Measurements from ENCODE around the gene ARHGAP20.
"Not testable (repeated sequence)": the region's sequence is repeated elsewhere in the genome, so short reads cannot be mapped to it uniquely, and the experiment has no call there.

Gene ARHGAP20

GRCh38 chr11:110712659-110713448 lies 617 bp upstream of the ARHGAP20 start:
- DNase-seq, result no peak

- DNase-seq, result no peak
These were observed 825 bp downstream of the ARHGAP20 start for GRCh38 chr11:110711448-110711775.

GRCh38 chr11:110710628-110711381 lies 1.4 kb downstream of the ARHGAP20 start:
- DNase-seq, result peak; percentile 79

GRCh38 chr11:110704210-110704864 lies 7.9 kb downstream of the ARHGAP20 start:
- DNase-seq, result no peak

- no peak for DNase-seq
These were observed 20.3 kb downstream of the ARHGAP20 start for GRCh38 chr11:110691926-110692325.

GRCh38 chr11:110689306-110689705 lies 22.9 kb downstream of the ARHGAP20 start:
- no peak for DNase-seq

GRCh38 chr11:110679323-110679975 lies 32.8 kb downstream of the ARHGAP20 start:
- DNase-seq, result no peak

- DNase-seq, result no peak
These were observed 36.7 kb downstream of the ARHGAP20 start for GRCh38 chr11:110675548-110675947.

GRCh38 chr11:110665689-110666465 lies 46.4 kb downstream of the ARHGAP20 start:
- no peak for DNase-seq

GRCh38 chr11:110655967-110656366 lies 56.3 kb downstream of the ARHGAP20 start:
- no peak for DNase-seq

- DNase-seq, result no peak
These were observed 57.8 kb downstream of the ARHGAP20 start for GRCh38 chr11:110654456-110654855.

GRCh38 chr11:110645253-110645652 lies 67.0 kb downstream of the ARHGAP20 start:
- no peak for DNase-seq

- no peak for DNase-seq
These were observed 77.9 kb downstream of the ARHGAP20 start for GRCh38 chr11:110634370-110634769.

GRCh38 chr11:110631551-110631950 lies 80.7 kb downstream of the ARHGAP20 start:
- no peak for DNase-seq

GRCh38 chr11:110629594-110629993 lies 82.6 kb downstream of the ARHGAP20 start:
- DNase-seq, result no peak

GRCh38 chr11:110621826-110622225 lies 90.4 kb downstream of the ARHGAP20 start:
- no peak for DNase-seq

- DNase-seq, result not testable (repeated sequence)
These were observed 92.9 kb downstream of the ARHGAP20 start for GRCh38 chr11:110619366-110619765.

GRCh38 chr11:110614031-110614430 lies 98.2 kb downstream of the ARHGAP20 start:
- no peak for DNase-seq

- no peak for DNase-seq
These were observed 98.9 kb downstream of the ARHGAP20 start for GRCh38 chr11:110613197-110613918.

- DNase-seq, result no peak
These were observed 105.8 kb downstream of the ARHGAP20 start for GRCh38 chr11:110606415-110606814.

- DNase-seq, result no peak
These were observed 110.3 kb downstream of the ARHGAP20 start for GRCh38 chr11:110601936-110602335.

GRCh38 chr11:110600322-110600721 lies 111.9 kb downstream of the ARHGAP20 start:
- DNase-seq, result no peak
